ENCODE results near the gene CCSER2. TPM values are rescaled to one million over a fixed set of nuclear protein-coding genes. Genes with fewer than 3 reads are reported as not detected.
"Not testable (repeated sequence)": the region's sequence is repeated elsewhere in the genome, so short reads cannot be mapped to it uniquely, and the experiment has no call there.

The CCSER2 gene
- total RNA-seq, 1 donor from 2014 or later = 66.1 TPM

- H3K27ac ChIP-seq = no peak overlapping the region
- H3K36me3 ChIP-seq = no peaks in the 10 kb centered on the region
- H3K9me3 ChIP-seq = no peaks in the 10 kb centered on the region
- intact Hi-C loops (cut with DNase I) = no loop called here
- H3K27me3 ChIP-seq (ENCODE audit: low read depth) = no peaks in the 10 kb centered on the region
- ATAC-seq = no peak
- peaks cover 2% of the 10 kb centered on the region for H3K4me1 ChIP-seq
- no peak for TF ChIP-seq CTCF (IDR thresholded peaks at IDR 0.05)
- no peak overlapping the region for H3K4me3 ChIP-seq
- no peak for DNase-seq
Measured at GRCh38 chr10:84314275-84314674, 14.1 kb upstream of the CCSER2 start.

- Histone ChIP-seq H3K27me3 (ENCODE audit: low read depth) (no peaks in the 10 kb centered on the region), H3K27ac (no peak overlapping the region), H3K4me3 (no peak overlapping the region), H3K36me3 (no peaks in the 10 kb centered on the region), H3K9me3 (no peaks in the 10 kb centered on the region), H3K4me1 (no peaks in the 10 kb centered on the region)
- no peak for TF ChIP-seq CTCF (IDR thresholded peaks at IDR 0.05)
- DNase-seq = no peak
- intact Hi-C loops (cut with DNase I) = no loop called here
- ATAC-seq = no peak
Measured at GRCh38 chr10:84317174-84317573, 11.2 kb upstream of the CCSER2 start.

- intact Hi-C loops (cut with DNase I) = no loop called here
- Histone ChIP-seq H3K4me3 (no peak overlapping the region), H3K27me3 (ENCODE audit: low read depth) (no peaks in the 10 kb centered on the region), H3K27ac (no peak overlapping the region), H3K4me1 (no peaks in the 10 kb centered on the region), H3K36me3 (no peaks in the 10 kb centered on the region), H3K9me3 (no peaks in the 10 kb centered on the region)
- ATAC-seq (no peak), DNase-seq (no peak)
- TF ChIP-seq CTCF (IDR thresholded peaks at IDR 0.05) = no peak
Measured at GRCh38 chr10:84321902-84322301, 6.5 kb upstream of the CCSER2 start.

- H3K9me3 ChIP-seq; DNase-seq; ATAC-seq; H3K4me1 ChIP-seq; H3K4me3 ChIP-seq; H3K27me3 ChIP-seq (ENCODE audit: low read depth); H3K27ac ChIP-seq; H3K36me3 ChIP-seq; intact Hi-C loops (cut with DNase I): not testable (repeated sequence)
Measured at GRCh38 chr10:84323566-84323965, 4.8 kb upstream of the CCSER2 start.

GRCh38 chr10:84326995-84327394 lies 1.4 kb upstream of the CCSER2 start:
- ATAC-seq; intact Hi-C loops (cut with DNase I); H3K27me3 ChIP-seq (ENCODE audit: low read depth); DNase-seq; H3K4me3 ChIP-seq; H3K9me3 ChIP-seq; H3K36me3 ChIP-seq: not testable (repeated sequence)
- peaks cover 27% of the 10 kb centered on the region for H3K4me1 ChIP-seq
- H3K27ac ChIP-seq = peak overlapping the region; percentile 67

GRCh38 chr10:84329196-84329611 lies 815 bp downstream of the CCSER2 start:
- no peak for DNase-seq
- Histone ChIP-seq H3K36me3 (no peaks in the 10 kb centered on the region), H3K27ac (peak overlapping the region; percentile 96), H3K9me3 (no peaks in the 10 kb centered on the region), H3K4me1 (peaks cover 40% of the 10 kb centered on the region), H3K27me3 (ENCODE audit: low read depth) (no peaks in the 10 kb centered on the region), H3K4me3 (peak overlapping the region; percentile 80)
- intact Hi-C loops (cut with DNase I) = no loop called here
- no peak for ATAC-seq
- TF ChIP-seq CTCF (IDR thresholded peaks at IDR 0.05) = no peak
